Fibroblast of lung (primary cell): ENCODE data around the gene P3H4. TPM values are rescaled to one million over a fixed set of nuclear protein-coding genes. Genes with fewer than 3 reads are reported as not detected.

Experiments
- DNase-seq, 2 donors: peaks; one replicate each; pipeline versions ENCODE4 v3.0.0 to v3.0.0-alpha.2; 2010; ENCODE audit warnings: low read depth in 2 of 2
- H2AFZ ChIP-seq: 2 replicates; pipeline ENCODE4 v1.5.1; 2012; ENCODE audit warnings: low read length, control low read depth, inconsistent platforms
- H3K27ac ChIP-seq: 2 replicates; pipeline ENCODE4 v1.5.1; 2011; ENCODE audit warnings: low read length, control low read depth; ENCODE audit not compliant: insufficient read depth
- H3K27me3 ChIP-seq: 2 replicates; pipeline ENCODE4 v1.5.1; 2011; ENCODE audit warnings: mild to moderate bottlenecking, low read length; ENCODE audit not compliant: control insufficient read depth, insufficient read depth
- H3K36me3 ChIP-seq: 2 replicates; pipeline ENCODE4 v1.5.1; 2011; ENCODE audit warnings: low read length; ENCODE audit not compliant: control insufficient read depth, insufficient read depth
- H3K4me1 ChIP-seq: 2 replicates; pipeline ENCODE4 v1.5.1; 2011; ENCODE audit warnings: low read length; ENCODE audit not compliant: control insufficient read depth, insufficient read depth; ENCODE audit errors: extremely low read depth
- H3K4me2 ChIP-seq: 2 replicates; pipeline ENCODE4 v1.5.1; 2011; ENCODE audit warnings: low read length, control low read depth; ENCODE audit not compliant: insufficient read depth; ENCODE audit errors: extremely low read depth
- H3K4me3 ChIP-seq, 4 experiments: fragments of 200-600 bp in 1 of 4; sonication (generic) in 1 of 4; replicated peaks in 1 of 4; 2 replicates each; pipeline ENCODE4 v1.5.1; 2011 to 2016; ENCODE audit warnings: low read length in 4 of 4, low read depth in 3 of 4, mild to moderate bottlenecking in 3 of 4, control low read depth in 2 of 4, inconsistent platforms in 1 of 4, mixed read lengths in 1 of 4; ENCODE audit not compliant: insufficient read depth in 1 of 4; ENCODE audit errors: control extremely low read depth in 1 of 4
- H3K79me2 ChIP-seq: 2 replicates; pipeline ENCODE4 v1.5.1; 2012; ENCODE audit warnings: mild to moderate bottlenecking, low read length, inconsistent platforms; ENCODE audit not compliant: control insufficient read depth, insufficient read depth
- H3K9ac ChIP-seq: 2 replicates; pipeline ENCODE4 v1.5.1; 2011; ENCODE audit warnings: mild to moderate bottlenecking, low read length, control low read depth; ENCODE audit not compliant: insufficient read depth
- H3K9me3 ChIP-seq: 2 replicates; pipeline ENCODE4 v1.5.1; 2012; ENCODE audit warnings: low read depth, low read length; ENCODE audit not compliant: control insufficient read depth, insufficient read depth
- H4K20me1 ChIP-seq: 2 replicates; pipeline ENCODE4 v1.5.1; 2011; ENCODE audit warnings: low read length; ENCODE audit not compliant: control insufficient read depth, insufficient read depth; ENCODE audit errors: extremely low read depth
- CTCF ChIP-seq, 2 donors: IDR thresholded peaks in 1 of 2; conservative IDR thresholded peaks in 1 of 2; 1 replicate in 1 of 2; 2 replicates in 1 of 2; pipeline ENCODE4 v1.5.1; 2011 to 2012; ENCODE audit warnings: low read length in 2 of 2, control low read depth in 1 of 2, inconsistent platforms in 1 of 2, low read depth in 1 of 2, mild to moderate bottlenecking in 1 of 2
- EZH2 ChIP-seq: IDR thresholded peaks from 2 replicates; pipeline ENCODE4 v1.5.1; 2012; ENCODE audit warnings: low read length, control low read depth, mild to moderate bottlenecking; ENCODE audit errors: missing control alignments
- polyA plus RNA-seq, 2 donors: library from polyadenylated mRNA; depleted of rRNA in 1 of 2; stranded (reverse) in 1 of 2; unstranded in 1 of 2; fragments of >200 nt; gene quantifications; 2 replicates each; pipeline ENCODE4 v1.2.1, GENCODE V29; 2011 to 2012; ENCODE audit warnings: missing spikeins in 1 of 2
- total RNA-seq: library from RNA; depleted of rRNA; stranded (reverse); fragments of >200 nt; gene quantifications from 2 replicates; pipeline ENCODE4 v1.2.1, GENCODE V29; 2014

The P3H4 gene
- total and polyA plus RNA-seq, 2 donors (not counting 1 experiment from before 2014, with no cell fraction given), result 36.8 to 37.0 TPM

GRCh38 chr17:41775394-41776226 lies 36.1 kb downstream of the P3H4 start:
- H3K27ac ChIP-seq, result no peak overlapping the region
- no peak overlapping the region for H3K4me2 ChIP-seq
- H4K20me1 ChIP-seq, result no peaks in the 10 kb centered on the region
- no peak overlapping the region for H3K9ac ChIP-seq
- no peaks in the 10 kb centered on the region for H3K79me2 ChIP-seq
- H3K36me3 ChIP-seq, result no peaks in the 10 kb centered on the region
- no peak for DNase-seq
- no peaks in the 10 kb centered on the region for H3K9me3 ChIP-seq
- H3K4me3 ChIP-seq, result no peak overlapping the region
- no peak overlapping the region for H2AFZ ChIP-seq
- H3K4me1 ChIP-seq, result peaks cover 19% of the 10 kb centered on the region
- no peaks in the 10 kb centered on the region for H3K27me3 ChIP-seq
- TF ChIP-seq CTCF (conservative IDR thresholded peaks at IDR 0.05 in 1 of 2, IDR thresholded peaks at IDR 0.05 in 1 of 2; ENCODE audit: low read depth in 1 of 2, low read length in 2 of 2) (no peak), EZH2 (no peak)

GRCh38 chr17:41773731-41774193 lies 38.0 kb downstream of the P3H4 start:
- no peak overlapping the region for H3K27ac ChIP-seq
- peak in 1 of 2 donors; percentile 50 for DNase-seq

GRCh38 chr17:41773190-41773588 lies 38.6 kb downstream of the P3H4 start:
- no peak overlapping the region for H2AFZ ChIP-seq
- H3K9me3 ChIP-seq, result no peaks in the 10 kb centered on the region
- DNase-seq, result peak; percentile 89 to 92
- no peaks in the 10 kb centered on the region for H3K79me2 ChIP-seq
- H3K4me2 ChIP-seq, result peak overlapping the region; percentile 44
- H3K36me3 ChIP-seq, result no peaks in the 10 kb centered on the region
- no peaks in the 10 kb centered on the region for H3K27me3 ChIP-seq
- no peaks in the 10 kb centered on the region for H4K20me1 ChIP-seq
- H3K27ac ChIP-seq, result no peak overlapping the region
- H3K4me1 ChIP-seq, result peaks cover 18% of the 10 kb centered on the region
- H3K9ac ChIP-seq, result no peak overlapping the region
- TF ChIP-seq EZH2, result no peak
- TF ChIP-seq CTCF (conservative IDR thresholded peaks at IDR 0.05 in 1 of 2, IDR thresholded peaks at IDR 0.05 in 1 of 2; ENCODE audit: low read depth in 1 of 2, low read length in 2 of 2), result no peak
- H3K4me3 ChIP-seq, result no peak overlapping the region

More at GRCh38 chr17:41773731-41774193, 38.0 kb downstream of the P3H4 start:
- H3K27me3 ChIP-seq, result no peaks in the 10 kb centered on the region
- no peak overlapping the region for H3K4me2 ChIP-seq
- no peaks in the 10 kb centered on the region for H4K20me1 ChIP-seq
- no peak overlapping the region for H3K9ac ChIP-seq
- no peaks in the 10 kb centered on the region for H3K9me3 ChIP-seq
- H3K36me3 ChIP-seq, result no peaks in the 10 kb centered on the region
- H3K4me3 ChIP-seq, result no peak overlapping the region
- H2AFZ ChIP-seq, result no peak overlapping the region
- H3K4me1 ChIP-seq, result peaks cover 19% of the 10 kb centered on the region
- TF ChIP-seq EZH2 (no peak), CTCF (conservative IDR thresholded peaks at IDR 0.05 in 1 of 2, IDR thresholded peaks at IDR 0.05 in 1 of 2; ENCODE audit: low read depth in 1 of 2, low read length in 2 of 2) (no peak)
- H3K79me2 ChIP-seq, result no peaks in the 10 kb centered on the region
